H9 (cell line): ENCODE measurements around the gene SMYD5. TPM values are rescaled to one million over a fixed set of nuclear protein-coding genes. Genes with fewer than 3 reads are reported as not detected.

ENCODE experiments used
- DNase-seq: peaks from one replicate; pipeline ENCODE4 v3.0.0-alpha.2; 2017
- H2AFZ ChIP-seq: one replicate; pipeline ENCODE4 v1.6.1; 2013; ENCODE audit warnings: mild to moderate bottlenecking, low read length, control low read depth, moderate library complexity
- H2AK5ac ChIP-seq: 2 replicates; pipeline ENCODE4 v1.6.1; 2013; ENCODE audit warnings: low read length, control low read depth, mixed read lengths; ENCODE audit not compliant: insufficient read length
- H2BK120ac ChIP-seq: one replicate; pipeline ENCODE4 v1.6.1; 2013; ENCODE audit warnings: low read depth, mild to moderate bottlenecking, low read length, control low read depth, inconsistent platforms; ENCODE audit not compliant: poor library complexity, severe bottlenecking
- H2BK12ac ChIP-seq: 2 replicates; pipeline ENCODE4 v1.6.1; 2013; ENCODE audit warnings: low read length, control low read depth, mixed read lengths, low read depth; ENCODE audit not compliant: insufficient read length
- H2BK15ac ChIP-seq: 2 replicates; pipeline ENCODE4 v1.6.1; 2013; ENCODE audit warnings: low read depth, low read length, control low read depth
- H2BK20ac ChIP-seq: one replicate; pipeline ENCODE4 v1.6.1; 2013; ENCODE audit warnings: low read depth, mild to moderate bottlenecking, low read length, control low read depth, inconsistent platforms; ENCODE audit not compliant: poor library complexity, severe bottlenecking
- H2BK5ac ChIP-seq: 2 replicates; pipeline ENCODE4 v1.6.1; 2013; ENCODE audit warnings: low read length, control low read depth, mixed read lengths; ENCODE audit not compliant: insufficient read length
- H3K14ac ChIP-seq: 2 replicates; pipeline ENCODE4 v1.6.1; 2013; ENCODE audit warnings: low read length, control low read depth; ENCODE audit not compliant: insufficient read depth
- H3K18ac ChIP-seq: 2 replicates; pipeline ENCODE4 v1.6.1; 2013; ENCODE audit warnings: low read depth, mild to moderate bottlenecking, mixed read lengths, low read length, control low read depth; ENCODE audit not compliant: insufficient read length
- H3K23ac ChIP-seq: 2 replicates; pipeline ENCODE4 v1.6.1; 2013; ENCODE audit warnings: low read length, control low read depth, mixed read lengths, low read depth; ENCODE audit not compliant: insufficient read length
- H3K23me2 ChIP-seq: 2 replicates; pipeline ENCODE4 v1.6.1; 2013; ENCODE audit warnings: low read depth, mild to moderate bottlenecking, mixed read lengths, low read length, control low read depth; ENCODE audit not compliant: insufficient read length, poor library complexity, severe bottlenecking
- H3K27ac ChIP-seq: 2 replicates; pipeline ENCODE4 v1.5.1; 2013; ENCODE audit warnings: low read length, control low read depth, mixed read lengths, low read depth; ENCODE audit not compliant: insufficient read length
- H3K27me3 ChIP-seq: 2 replicates; pipeline ENCODE4 v1.6.1; 2013; ENCODE audit warnings: low read length, control low read depth, inconsistent platforms; ENCODE audit not compliant: insufficient read depth
- H3K4ac ChIP-seq: 2 replicates; pipeline ENCODE4 v1.6.1; 2013; ENCODE audit warnings: low read depth, mild to moderate bottlenecking, control low read depth, inconsistent platforms, low read length, moderate library complexity
- H3K4me1 ChIP-seq: 2 replicates; pipeline ENCODE4 v1.6.1; 2013; ENCODE audit warnings: low read length, control low read depth, inconsistent platforms; ENCODE audit not compliant: insufficient read depth
- H3K4me2 ChIP-seq: 2 replicates; pipeline ENCODE4 v1.6.1; 2013; ENCODE audit warnings: low read length, control low read depth, mixed read lengths; ENCODE audit not compliant: insufficient read length, insufficient read depth
- H3K56ac ChIP-seq: 2 replicates; pipeline ENCODE4 v1.6.1; 2013; ENCODE audit warnings: low read depth, mild to moderate bottlenecking, mixed read lengths, low read length, control low read depth; ENCODE audit not compliant: insufficient read length
- H3K79me1 ChIP-seq: 2 replicates; pipeline ENCODE4 v1.6.1; 2013; ENCODE audit warnings: low read depth, mild to moderate bottlenecking, moderate library complexity, low read length, control low read depth, inconsistent platforms; ENCODE audit not compliant: insufficient read depth, poor library complexity, severe bottlenecking
- H3K79me2 ChIP-seq: 2 replicates; pipeline ENCODE4 v1.6.1; 2013; ENCODE audit warnings: low read length, control low read depth, inconsistent platforms; ENCODE audit not compliant: insufficient read depth
- H3K9ac ChIP-seq: 2 replicates; pipeline ENCODE4 v1.6.1; 2013; ENCODE audit warnings: low read length, control low read depth, mixed read lengths; ENCODE audit not compliant: insufficient read length; ENCODE audit errors: extremely low read depth
- H3K9me3 ChIP-seq: one replicate; pipeline ENCODE4 v1.6.1; 2013; ENCODE audit warnings: low read depth, low read length, inconsistent platforms; ENCODE audit not compliant: control insufficient read depth
- H3T11ph ChIP-seq: one replicate; pipeline ENCODE4 v1.6.1; 2013; ENCODE audit warnings: mild to moderate bottlenecking, low read length, control low read depth, inconsistent platforms
- H4K20me1 ChIP-seq: one replicate; pipeline ENCODE4 v1.6.1; 2013; ENCODE audit not compliant: control insufficient read depth, insufficient read length, insufficient read depth
- H4K5ac ChIP-seq: 2 replicates; pipeline ENCODE4 v1.6.1; 2013; ENCODE audit warnings: low read depth, mild to moderate bottlenecking, mixed read lengths, low read length, control low read depth; ENCODE audit not compliant: insufficient read length
- H4K8ac ChIP-seq: replicated peaks from 2 replicates; pipeline ENCODE4 v1.6.1; 2013; ENCODE audit warnings: low read length, control low read depth, mixed read lengths, low read depth; ENCODE audit not compliant: insufficient read length
- H4K91ac ChIP-seq: 2 replicates; pipeline ENCODE4 v1.6.1; 2013; ENCODE audit warnings: low read depth, mild to moderate bottlenecking, moderate library complexity, mixed read lengths, low read length, control low read depth; ENCODE audit not compliant: insufficient read length
- H3K27ac Mint-ChIP-seq, 3 experiments: 2 replicates in 2 of 3; 3 replicates in 1 of 3; pipeline ENCODE4 v1.8.0; 2020 to 2021; ENCODE audit warnings: mixed read lengths in 3 of 3, mild to moderate bottlenecking in 1 of 3, moderate library complexity in 1 of 3
- H3K27me3 Mint-ChIP-seq: 2 replicates; pipeline ENCODE4 v1.8.0; 2021; ENCODE audit warnings: low read depth, mild to moderate bottlenecking, moderate library complexity, mixed read lengths
- H3K36me3 Mint-ChIP-seq, 3 experiments: 2 replicates in 2 of 3; 3 replicates in 1 of 3; pipeline ENCODE4 v1.8.0; 2020 to 2021; ENCODE audit warnings: low read depth in 3 of 3, mixed read lengths in 3 of 3; ENCODE audit not compliant: insufficient read depth in 1 of 3
- H3K4me1 Mint-ChIP-seq, 2 experiments: 2 replicates each; pipeline ENCODE4 v1.8.0; 2020; ENCODE audit warnings: mixed read lengths in 2 of 2
- H3K4me3 Mint-ChIP-seq, 2 experiments: 2 replicates in 1 of 2; 3 replicates in 1 of 2; pipeline ENCODE4 v1.8.0; 2020 to 2021; ENCODE audit warnings: mild to moderate bottlenecking in 2 of 2, mixed read lengths in 2 of 2, moderate library complexity in 1 of 2
- H3K9me3 Mint-ChIP-seq, 2 experiments: 2 replicates in 1 of 2; 3 replicates in 1 of 2; pipeline ENCODE4 v1.8.0; 2020; ENCODE audit warnings: mild to moderate bottlenecking in 2 of 2, mixed read lengths in 2 of 2, moderate library complexity in 1 of 2
- WGBS: extraction: QIAGEN DNeasy Blood & Tissue Kit; methylation state at CpG from one replicate; pipeline ENCODE4 v1.1.7; 2013; ENCODE audit warnings: missing lambda C conversion rate, low lambda C conversion rate, mixed read lengths; ENCODE audit not compliant: insufficient read length; ENCODE audit errors: extremely low coverage; 5-methylcytosine and 5-hydroxymethylcytosine counted together
- total RNA-seq: library from RNA; stranded (reverse); gene quantifications from 2 replicates; pipeline ENCODE4 v1.2.1, GENCODE V29; 2021
- TF ChIP-seq, protein P1 (sequence below): fragments of 200-600 bp; sonication (generic); conservative IDR thresholded peaks from 3 replicates; pipeline ENCODE4 v1.8.0; 2021; ENCODE audit warnings: antibody characterized with exemption, mild to moderate bottlenecking

Gene SMYD5
- total RNA-seq, 1 experiment from 2014 or later, result 45.2 TPM

DNA sequence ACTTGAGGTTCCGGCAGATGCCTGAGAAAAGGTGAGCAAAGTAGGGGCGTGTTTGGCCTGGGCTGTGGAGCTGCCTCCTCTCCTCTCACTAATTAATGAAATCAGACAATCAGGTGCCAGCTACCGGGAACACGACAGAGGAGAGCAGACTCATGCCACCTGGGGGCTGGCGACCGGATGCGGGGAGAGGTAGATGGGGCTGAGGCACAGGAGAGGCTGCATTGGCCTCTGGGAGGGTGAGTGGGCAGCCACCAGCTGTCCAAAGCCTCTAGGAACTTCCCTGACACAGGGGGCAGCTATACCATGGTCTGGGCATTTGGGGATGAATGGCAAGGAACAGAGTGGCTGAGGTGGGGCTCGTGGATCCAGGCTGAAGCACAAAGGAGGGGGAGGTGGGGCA is 45.2 kb downstream of the SMYD5 start:
- Histone ChIP-seq H3K79me1 (no peaks in the 10 kb centered on the region), H4K91ac (no peak overlapping the region), H3K56ac (no peak overlapping the region), H3T11ph (no peak overlapping the region), H3K27me3 (no peaks in the 10 kb centered on the region), H3K4me2 (no peak overlapping the region), H2AK5ac (no peak overlapping the region), H2BK120ac (no peak overlapping the region), H3K18ac (no peak overlapping the region), H3K23ac (no peak overlapping the region), H4K5ac (no peak overlapping the region), H3K9ac (no peak overlapping the region), H3K9me3 (no peaks in the 10 kb centered on the region), H4K20me1 (no peaks in the 10 kb centered on the region), H2BK15ac (no peak overlapping the region), H2BK5ac (no peak overlapping the region), H3K4ac (no peak overlapping the region), H3K27ac (no peak overlapping the region), H2AFZ (no peak overlapping the region), H2BK12ac (no peak overlapping the region), H4K8ac (no peak overlapping the region), H2BK20ac (no peak overlapping the region), H3K14ac (no peak overlapping the region), H3K4me1 (no peaks in the 10 kb centered on the region), H3K79me2 (no peaks in the 10 kb centered on the region), H3K23me2 (no peaks in the 10 kb centered on the region)
- Mint-ChIP-seq H3K4me1 (peaks cover 17 to 18% of the 10 kb centered on the region in 2 experiments), H3K27ac (no peak overlapping the region), H3K9me3 (no peaks in the 10 kb centered on the region; a peak in 1 of 5 replicates), H3K36me3 (peaks cover 13 to 44% (median 24%) of the 10 kb centered on the region in 3 experiments; a peak in 6 of 7 replicates), H3K4me3 (peak overlapping the region in 1 of 2 experiments; percentile 8; a peak in 1 of 5 replicates), H3K27me3 (no peaks in the 10 kb centered on the region; the same call in 1 of the 2 replicates)
- DNase-seq, result no peak
- WGBS, result no CpG with 5 or more reads among the region's 8 CpGs
- TF ChIP-seq, protein P1, sequence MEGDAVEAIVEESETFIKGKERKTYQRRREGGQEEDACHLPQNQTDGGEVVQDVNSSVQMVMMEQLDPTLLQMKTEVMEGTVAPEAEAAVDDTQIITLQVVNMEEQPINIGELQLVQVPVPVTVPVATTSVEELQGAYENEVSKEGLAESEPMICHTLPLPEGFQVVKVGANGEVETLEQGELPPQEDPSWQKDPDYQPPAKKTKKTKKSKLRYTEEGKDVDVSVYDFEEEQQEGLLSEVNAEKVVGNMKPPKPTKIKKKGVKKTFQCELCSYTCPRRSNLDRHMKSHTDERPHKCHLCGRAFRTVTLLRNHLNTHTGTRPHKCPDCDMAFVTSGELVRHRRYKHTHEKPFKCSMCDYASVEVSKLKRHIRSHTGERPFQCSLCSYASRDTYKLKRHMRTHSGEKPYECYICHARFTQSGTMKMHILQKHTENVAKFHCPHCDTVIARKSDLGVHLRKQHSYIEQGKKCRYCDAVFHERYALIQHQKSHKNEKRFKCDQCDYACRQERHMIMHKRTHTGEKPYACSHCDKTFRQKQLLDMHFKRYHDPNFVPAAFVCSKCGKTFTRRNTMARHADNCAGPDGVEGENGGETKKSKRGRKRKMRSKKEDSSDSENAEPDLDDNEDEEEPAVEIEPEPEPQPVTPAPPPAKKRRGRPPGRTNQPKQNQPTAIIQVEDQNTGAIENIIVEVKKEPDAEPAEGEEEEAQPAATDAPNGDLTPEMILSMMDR, result no peak
